COLO829 (cell line): ENCODE results near the gene FAM240A.
"Not testable (repeated sequence)": the region's sequence is repeated elsewhere in the genome, so short reads cannot be mapped to it uniquely, and the experiment has no call there.

Source experiments
- DNase-seq: peaks from one replicate; pipeline ENCODE4 v3.0.0; 2012; ENCODE audit warnings: low spot score

FAM240A gene

DNA sequence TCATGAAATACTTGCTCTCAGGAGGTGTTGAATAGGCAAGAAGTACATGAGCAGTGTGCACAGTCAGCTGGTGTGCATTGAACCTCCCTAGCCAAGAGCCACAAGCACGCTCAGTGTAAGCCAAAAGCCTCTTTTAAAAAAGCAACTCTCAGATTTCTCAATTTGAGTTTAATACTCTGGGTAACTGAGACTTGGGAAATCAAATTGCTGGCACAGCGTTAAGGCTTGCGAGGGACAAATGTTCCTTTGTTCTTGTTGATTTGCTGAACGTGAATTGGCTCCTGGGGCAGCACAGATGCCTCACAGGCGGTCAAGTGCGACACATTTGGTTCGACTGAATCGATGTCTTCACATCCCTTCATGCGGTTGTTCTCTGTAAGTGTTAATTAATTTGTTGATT is at the start of gene FAM240A:
Gene FAM240A, plus strand, starts transcription at position 202 of the 400 bp plus-strand sequence. Its CDS starts 159 bp downstream, at position 361.
- DNase-seq = peak; percentile 43

DNA sequence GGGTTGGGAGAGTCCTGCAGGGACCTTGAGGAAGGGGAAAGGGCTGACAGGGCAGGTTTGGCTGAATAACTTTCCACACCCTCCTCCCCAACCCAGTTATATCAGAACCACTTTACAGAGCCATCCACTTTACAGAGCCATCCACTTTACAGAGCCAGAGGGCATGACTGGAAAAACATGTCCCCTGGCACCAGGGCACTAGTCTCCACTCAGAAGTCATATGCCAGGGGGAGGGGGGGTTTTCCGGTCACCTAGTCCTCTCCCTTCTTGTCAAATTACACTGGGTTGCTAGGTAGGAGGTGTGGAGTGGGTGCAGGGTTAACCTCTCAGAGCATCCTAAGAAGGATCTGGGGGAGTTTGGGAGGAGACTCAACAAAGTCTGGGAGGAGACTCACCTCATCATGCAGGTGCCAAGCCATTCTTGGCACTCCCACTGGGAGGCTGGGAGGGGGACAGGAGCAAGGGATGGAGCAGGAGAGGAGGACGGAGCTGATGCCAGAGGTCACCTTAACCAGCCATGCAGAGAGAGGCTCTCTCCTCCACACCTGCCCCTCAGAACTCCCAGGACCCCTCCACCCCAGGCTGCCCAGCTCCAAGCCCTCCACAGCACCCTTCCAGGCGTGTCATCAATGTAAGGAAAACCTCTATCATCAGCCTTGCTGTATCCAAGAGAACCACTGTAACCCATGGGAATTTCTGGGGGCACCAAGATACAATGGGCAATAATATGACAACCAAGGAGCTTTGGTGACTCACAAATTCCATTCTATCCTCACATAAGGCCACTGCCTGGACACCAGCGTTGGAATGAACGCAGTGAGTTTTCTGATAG is 47.9 kb upstream of the FAM240A start:
- no peak for DNase-seq

DNA sequence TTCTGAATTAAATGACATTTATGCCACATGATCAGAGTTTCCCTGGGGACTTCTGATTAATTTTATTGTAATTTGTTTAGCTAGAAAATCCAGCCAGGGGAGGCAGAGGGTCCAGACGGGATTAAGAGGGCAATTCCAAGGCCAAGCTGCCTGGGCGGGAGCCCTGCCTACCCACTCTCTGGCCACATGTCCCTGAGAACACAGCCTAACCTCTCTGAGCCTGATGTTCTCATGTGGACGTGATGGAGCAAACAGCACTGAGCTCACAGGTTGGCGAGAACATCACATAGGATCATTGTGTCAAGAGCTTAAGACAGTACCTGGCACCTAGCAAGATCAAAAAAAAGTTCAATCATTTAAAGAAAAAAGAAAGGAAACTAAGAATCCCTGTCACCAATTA is 47.2 kb upstream of the FAM240A start:
- no peak for DNase-seq

DNA sequence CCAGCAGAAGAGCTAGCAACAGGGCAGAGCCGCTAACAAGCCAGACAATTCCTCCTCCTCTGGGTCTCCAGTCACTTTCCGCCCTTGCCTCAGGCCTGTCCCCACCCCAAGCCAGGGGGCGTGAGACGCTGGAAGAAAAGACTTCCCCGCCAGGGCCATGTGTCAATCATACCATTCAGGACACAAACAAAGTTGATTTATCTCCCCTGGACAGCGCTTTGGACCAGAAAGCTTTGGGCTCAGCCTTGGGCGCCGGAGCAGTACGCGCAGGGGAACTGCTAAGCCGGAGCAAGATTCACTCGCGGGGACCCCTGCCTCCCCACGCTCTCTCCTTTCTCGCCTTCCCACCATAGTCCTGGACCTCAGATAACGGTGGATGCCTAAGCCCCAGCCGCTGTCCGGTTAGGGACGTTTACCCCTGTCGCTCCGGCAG is 46.7 kb upstream of the FAM240A start:
- DNase-seq = no peak

DNA sequence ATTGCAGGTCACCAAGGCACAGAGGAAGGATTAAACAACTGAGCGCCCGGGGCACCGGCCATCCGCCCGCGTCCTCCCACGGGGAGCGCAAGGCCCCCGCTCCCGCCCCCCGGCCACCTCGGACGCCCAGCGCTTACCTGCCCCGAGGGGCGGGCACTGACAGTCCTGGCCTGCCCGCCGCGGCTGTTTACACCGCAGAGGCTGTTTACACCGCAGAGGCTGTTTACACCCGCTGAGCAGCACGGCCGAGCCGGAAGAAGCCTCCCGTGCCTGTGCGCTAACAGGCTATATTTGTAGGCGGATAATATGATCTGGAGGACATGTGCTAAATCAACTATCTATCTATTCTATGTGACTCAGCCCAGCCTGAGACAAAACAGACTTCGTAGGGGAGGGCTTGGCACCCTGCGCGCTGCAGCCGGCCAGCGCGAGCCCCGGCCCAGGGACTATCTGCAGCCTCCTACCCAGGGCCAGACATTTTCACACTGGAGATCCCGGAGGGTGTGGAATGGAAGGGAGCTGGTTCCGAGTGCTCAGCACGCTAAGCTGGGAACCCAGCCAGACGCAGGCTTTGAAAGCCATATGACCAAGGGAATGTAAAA is 46.2 kb upstream of the FAM240A start, which contains the start of gene LRRC2:
Gene LRRC2, minus strand, starts transcription at position 263 of the 602 bp plus-strand sequence. CDS start 14,711 bp downstream, outside the sequence.
- DNase-seq = peak; percentile 56

DNA sequence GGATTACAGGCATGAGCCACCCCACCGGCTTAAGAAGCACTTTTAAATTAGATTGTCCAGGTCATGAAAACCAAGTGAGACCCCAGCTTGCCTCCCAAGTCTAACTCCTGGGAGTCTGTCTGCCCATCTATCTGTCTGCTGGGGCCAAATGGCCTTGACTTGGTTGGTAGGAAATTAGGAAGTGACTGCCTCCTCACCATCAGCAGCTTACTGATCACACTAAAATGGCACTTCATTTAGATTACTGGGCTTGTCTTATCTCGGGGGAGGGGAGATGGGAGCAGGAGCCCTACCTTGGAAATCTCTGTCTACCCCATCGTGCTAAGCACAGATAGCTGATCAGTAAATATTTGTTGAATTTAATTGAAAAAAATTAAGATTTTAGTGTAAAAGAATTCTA is 40.6 kb upstream of the FAM240A start:
- no peak for DNase-seq

DNA sequence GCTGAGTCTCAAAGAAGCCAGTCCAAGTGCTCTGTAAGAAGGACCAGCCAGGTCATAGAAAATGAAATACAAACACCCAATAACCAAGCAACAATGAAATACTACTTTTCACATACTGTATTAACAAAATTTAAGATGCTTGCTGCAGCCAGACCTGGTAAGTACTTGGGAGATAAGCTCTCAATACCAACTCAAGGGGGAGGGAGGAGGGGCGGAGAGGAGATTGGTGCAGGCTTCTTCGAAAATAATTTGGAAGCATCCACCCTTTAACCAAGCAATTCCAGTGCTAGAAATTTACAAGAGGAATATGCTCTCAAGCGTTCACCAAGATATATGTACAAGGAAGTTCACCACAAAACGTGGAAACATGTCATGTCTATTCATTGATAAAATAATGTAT is 38.6 kb upstream of the FAM240A start:
- DNase-seq = no peak

DNA sequence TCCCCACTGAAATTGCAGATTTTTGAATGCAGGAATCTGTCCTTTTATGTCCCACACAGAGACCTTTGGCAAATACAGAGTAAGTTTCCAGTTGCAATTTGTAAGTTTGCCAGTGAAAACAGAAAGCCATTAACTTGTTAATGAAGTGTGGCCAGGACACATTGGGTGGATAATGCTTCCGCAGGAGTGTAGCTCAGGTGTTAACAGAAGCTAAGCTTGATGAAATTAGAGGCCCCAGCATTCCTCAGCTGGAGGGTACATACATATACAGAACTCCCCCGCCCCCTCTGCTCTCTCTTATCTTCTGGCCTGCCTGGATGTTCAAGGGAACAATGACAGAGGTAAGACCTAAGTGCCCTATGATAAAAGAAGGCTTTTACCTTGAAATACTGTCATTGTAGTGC is 38.1 kb upstream of the FAM240A start:
- no peak for DNase-seq

DNA sequence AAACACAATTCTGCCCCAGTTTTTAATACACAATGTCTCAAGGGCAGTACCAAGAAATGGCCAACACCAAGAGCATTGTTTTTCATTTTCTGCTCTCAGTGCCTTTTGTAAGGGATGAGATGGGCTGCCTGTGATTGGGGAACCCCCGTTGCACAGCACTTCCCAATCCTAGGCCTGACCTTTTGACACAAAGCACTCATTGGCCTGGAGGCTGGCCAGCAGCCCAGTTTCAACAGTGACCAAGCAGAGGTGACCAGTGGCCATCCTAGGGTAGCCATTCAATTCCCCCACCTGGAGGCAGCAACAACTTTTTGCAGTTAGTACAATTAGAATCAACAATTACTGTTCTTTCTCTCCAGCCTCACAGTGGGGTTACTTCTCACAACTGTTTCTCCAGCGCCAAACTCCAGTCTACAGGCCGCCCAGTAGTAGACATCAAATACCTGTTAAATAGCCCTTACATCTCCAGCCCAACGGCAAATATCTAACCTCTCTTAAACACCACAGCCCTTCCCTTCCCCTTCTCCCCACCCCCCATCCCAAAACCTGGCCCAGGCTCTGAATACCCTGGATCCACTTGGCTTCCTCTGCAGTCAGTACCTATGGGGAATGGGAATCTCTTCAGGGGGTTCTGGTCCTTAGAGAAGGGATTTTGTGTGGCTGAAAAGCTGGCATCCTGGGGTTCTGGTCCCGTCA is 37.3 kb upstream of the FAM240A start:
- no peak for DNase-seq

DNA sequence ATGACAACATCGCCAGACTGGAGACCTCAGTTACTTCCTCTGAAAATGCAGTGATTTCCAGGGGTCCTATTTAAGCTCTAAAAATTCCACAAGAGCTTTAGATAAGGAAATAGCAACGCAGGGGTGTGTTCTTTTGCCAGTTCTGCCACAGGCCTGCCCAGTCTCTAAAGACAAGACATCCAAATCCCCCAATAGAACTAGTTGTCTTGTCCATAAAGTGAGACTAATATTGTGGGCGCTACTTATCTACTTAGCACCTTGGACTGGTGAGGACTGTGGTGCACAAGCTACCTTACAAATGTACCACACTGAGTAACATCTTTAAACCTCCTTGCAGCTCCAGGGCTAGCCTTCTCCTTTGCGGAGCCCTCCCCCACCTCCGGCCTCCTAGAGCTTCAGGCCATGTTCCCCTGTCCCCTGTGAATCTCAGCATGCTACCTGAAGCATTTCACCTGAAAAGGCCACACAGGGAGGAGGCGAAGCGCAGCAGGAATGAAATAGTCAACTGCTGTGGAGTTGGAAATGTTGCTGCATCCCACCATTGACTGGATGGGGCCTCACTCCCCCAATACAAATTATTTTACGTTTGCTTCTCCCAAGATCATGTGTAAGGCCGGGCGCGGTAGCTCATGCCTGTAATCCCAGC is 36.6 kb upstream of the FAM240A start:
- DNase-seq = no peak

DNA sequence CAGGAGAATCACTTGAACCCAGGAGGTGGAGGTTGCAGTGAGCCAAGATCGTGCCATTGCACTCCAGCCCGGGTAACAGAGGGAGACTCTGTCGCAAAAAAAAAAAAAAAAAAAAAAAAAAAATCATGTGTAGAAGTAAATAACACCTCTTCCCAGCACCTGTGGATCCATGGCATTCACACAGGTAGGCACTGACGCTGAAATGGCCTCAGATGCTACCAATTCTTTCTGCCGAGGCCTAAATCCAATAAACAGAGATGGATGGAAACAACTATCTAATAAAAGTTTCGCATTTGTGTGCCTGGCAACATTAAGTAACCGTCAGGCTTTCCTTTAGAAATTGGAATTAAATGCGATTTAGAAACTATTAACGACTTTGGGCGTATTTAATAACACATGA is 35.9 kb upstream of the FAM240A start:
- no peak for DNase-seq

DNA sequence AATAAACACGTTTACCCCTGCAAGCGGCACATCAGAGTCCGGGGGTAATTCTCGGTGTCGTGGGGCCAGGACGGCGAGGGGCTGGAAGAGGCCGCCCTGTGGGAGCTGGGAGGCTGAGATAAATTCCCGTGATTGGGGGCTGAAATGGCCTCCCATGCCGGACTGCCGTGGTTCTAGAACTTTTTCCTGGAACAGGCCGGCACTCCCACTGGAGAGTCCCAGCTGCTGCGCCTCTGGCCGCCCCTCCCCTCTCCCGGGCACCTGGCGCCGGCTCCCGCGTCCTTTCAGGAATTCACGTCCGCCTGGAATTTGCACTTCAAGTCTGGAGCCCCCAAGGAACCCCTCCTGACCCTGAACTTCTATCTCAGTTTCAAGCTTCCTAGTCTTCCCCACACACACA is 35.4 kb upstream of the FAM240A start:
- DNase-seq = no peak

DNA sequence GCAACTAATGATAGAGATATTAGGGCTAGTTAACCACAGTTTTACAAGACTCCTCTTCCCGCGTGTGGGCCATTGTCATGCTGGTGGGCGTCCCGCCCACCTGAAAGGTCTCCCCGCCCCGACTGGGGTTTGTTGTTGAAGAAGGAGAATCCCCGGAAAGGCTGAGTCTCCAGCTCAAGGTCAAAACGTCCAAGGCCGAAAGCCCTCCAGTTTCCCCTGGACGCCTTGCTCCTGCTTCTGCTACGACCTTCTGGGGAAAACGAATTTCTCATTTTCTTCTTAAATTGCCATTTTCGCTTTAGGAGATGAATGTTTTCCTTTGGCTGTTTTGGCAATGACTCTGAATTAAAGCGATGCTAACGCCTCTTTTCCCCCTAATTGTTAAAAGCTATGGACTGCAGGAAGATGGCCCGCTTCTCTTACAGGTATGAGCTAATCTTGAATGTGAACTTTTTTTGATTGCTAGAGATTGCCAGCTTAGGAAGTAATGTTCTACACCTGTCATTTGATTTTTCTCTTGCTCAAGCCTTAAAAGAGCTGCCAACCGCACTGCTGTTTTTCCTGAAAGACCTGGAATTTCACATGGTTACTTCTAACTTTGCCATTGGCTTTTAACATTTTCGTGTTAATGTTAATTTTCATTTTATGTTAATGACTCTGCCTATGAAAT is 34.6 kb upstream of the FAM240A start:
- not testable (repeated sequence) for DNase-seq

DNA sequence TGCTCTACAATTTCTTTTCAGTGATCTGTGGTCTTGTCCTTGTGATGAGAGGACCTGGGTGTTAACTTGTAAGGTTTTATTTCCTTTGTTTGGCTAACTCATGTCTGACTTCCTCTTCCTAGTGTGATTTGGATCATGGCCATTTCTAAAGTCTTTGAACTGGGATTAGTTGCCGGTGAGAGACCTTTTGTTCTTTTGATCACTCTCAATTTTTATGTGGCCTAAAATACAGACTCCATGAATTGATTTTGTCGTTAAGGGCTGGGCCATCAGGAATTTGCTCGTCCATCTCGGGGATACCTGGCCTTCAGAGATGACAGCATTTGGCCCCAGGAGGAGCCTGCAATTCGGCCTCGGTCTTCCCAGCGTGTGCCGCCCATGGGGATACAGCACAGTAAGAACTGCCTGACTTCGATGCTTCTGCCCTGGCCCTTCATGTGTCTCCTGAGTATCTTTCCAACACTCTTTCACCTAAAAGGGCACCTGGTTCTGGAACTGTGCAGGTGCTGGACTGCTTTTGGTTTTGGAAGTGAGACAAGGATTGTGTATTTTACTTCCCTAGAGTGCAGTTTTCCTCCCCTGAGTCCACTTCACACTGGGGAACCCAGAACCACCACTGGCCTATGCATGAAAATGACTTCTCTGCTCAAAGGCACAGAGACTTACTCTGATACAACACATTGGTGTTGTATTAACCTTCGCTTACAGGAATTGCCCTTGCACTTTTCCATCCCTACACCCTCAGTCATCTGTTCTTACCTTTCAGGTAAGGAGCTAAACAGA is 33.2 kb upstream of the FAM240A start:
- no peak for DNase-seq

DNA sequence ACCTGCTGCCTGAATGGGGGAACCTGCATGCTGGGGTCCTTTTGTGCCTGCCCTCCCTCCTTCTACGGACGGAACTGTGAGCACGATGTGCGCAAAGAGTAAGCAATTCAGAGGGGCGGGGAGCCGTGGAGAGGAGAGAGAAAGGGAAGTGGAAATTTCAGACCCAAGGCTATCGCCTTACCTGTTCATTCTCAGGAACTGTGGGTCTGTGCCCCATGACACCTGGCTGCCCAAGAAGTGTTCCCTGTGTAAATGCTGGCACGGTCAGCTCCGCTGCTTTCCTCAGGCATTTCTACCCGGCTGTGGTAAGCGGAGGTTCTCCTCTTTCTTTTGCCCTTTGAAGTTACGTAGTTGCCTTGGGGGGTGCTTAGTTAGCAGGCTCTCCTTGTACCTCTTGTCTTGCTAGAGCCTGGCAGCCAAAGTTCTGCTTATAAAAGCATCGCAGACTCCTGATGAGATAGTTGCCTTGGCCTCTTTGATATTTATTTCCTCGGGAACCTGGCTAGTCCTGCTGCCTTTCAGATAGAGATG is 32.5 kb upstream of the FAM240A start:
- DNase-seq = no peak

DNA sequence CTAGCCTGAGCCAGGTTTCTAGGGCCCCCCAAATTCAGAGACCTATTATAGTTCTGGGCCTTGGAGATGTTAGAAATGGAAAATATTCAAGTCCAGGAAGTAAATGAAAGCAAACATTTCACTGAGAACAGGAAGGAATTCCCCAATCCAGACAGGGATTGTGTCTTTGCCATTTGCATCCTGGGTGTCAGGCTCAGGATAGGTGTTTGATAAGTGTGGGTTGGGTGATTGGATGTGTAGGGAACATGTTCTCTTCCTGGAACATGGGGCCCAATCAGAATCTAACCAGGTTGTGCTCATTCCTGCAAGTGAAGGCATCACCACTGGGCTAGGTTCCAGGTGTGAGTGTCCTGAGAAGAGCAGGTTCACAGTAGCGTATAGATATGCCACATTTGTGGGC is 31.6 kb upstream of the FAM240A start:
- no peak for DNase-seq

DNA sequence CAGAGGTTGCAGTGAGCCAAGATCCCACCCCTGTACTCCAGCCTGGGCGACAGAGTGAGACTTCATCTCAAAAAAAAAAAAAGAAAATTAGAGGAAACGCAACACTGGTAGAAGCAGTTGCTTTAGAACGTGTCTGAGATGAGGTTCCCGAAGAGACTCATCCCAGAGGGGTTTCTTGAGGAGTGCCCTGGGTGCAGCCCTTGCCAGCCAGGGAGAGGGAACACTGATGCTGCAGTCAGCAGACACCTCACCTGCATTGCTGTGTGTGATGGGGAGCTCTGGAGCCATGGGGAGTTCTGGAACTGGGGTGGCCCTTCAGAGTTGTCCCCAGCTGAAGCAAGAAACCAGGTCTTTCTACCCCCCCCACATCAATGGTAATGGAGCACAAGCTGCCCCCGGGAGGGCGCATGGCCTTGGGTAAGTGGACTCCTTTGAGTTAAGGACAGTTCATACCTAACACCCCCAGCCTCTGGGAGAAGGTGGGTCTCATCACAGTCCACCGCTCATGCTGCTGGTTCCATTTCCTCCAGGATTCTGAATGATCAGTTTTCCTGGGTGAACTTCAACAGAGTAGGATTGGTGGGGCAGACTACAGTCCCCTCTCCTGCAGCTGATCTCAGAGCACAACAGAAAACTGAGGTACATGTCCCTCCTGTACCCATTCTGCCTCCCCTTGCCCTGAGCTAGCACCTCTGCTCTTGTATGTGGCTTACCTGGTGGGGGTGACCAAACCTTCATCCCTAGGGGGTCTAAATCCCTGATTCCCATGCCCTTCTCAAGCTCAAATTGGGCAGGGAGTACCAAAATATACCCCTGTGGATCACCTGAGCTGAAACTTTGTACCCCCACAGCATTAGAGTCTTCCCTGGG is 27.5 kb upstream of the FAM240A start:
- no peak for DNase-seq

DNA sequence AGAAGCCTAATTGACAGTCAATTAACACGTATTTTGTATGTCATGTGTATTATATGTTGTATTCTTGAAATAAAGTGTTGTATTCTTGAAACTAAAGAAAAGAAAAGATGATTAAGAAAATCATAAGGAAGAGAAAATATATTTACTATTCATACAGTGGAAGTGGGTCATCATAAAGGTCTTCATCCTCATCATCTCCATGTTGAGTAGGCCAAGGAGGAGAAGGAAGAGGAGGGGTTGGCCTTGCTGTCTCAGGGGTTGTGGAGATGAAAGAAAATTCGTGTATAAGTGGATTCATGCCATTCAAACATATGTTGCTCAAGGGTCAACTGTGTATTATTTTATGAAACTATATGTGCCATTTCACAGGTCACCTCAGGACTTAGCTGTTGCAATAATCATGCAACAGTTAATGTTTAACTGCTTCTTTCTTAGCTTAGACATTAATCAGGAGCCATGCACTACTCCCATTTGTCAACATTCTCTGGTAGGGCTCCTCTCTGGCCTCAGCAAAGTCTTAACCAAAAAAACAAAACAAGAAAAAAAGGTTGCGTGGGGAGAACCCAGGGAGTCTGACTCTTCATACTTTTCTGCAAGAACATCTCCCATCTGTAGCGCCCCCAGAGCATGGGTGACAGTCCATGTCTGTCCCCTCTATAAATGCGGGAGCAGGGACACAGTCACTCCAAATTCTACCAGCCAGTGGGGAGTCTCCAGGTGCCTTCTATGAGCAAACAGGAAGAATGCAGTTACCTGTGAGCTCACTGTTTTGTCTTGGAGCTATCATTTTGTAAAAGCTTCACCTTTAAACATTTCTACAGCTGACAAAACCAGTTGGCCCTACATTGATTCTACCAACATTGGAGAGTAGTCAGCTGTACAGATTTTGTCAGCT is 26.3 kb upstream of the FAM240A start:
- no peak for DNase-seq
